Esophagus (tissue), 2 donors: Measurements from ENCODE around the gene MYOF. TPM values are rescaled to one million over a fixed set of nuclear protein-coding genes. Genes with fewer than 3 reads are reported as not detected.

ENCODE experiments used
- H3K27ac ChIP-seq, 2 donors: one replicate each; pipeline ENCODE4 v1.5.1; 2013; ENCODE audit warnings: low read depth in 2 of 2, mild to moderate bottlenecking in 2 of 2, inconsistent platforms in 1 of 2, low read length in 1 of 2, moderate library complexity in 1 of 2
- H3K27me3 ChIP-seq, 2 donors: one replicate each; pipeline ENCODE4 v1.6.1; 2013; ENCODE audit warnings: low read length in 2 of 2, control low read depth in 1 of 2, mild to moderate bottlenecking in 1 of 2; ENCODE audit not compliant: insufficient read depth in 2 of 2, control insufficient read depth in 1 of 2
- H3K36me3 ChIP-seq, 2 donors: one replicate each; pipeline ENCODE4 v1.6.1; 2013; ENCODE audit warnings: low read length in 1 of 2; ENCODE audit not compliant: control insufficient read depth in 2 of 2, insufficient read depth in 2 of 2
- H3K4me1 ChIP-seq, 2 donors: one replicate each; pipeline ENCODE4 v1.6.1; 2013; ENCODE audit warnings: low read length in 1 of 2; ENCODE audit not compliant: control insufficient read depth in 2 of 2, insufficient read depth in 2 of 2
- H3K4me3 ChIP-seq, 2 donors: one replicate each; pipeline ENCODE4 v1.5.1; 2013; ENCODE audit warnings: low read length in 2 of 2, mild to moderate bottlenecking in 2 of 2, low read depth in 1 of 2, moderate library complexity in 1 of 2
- H3K9me3 ChIP-seq, 2 donors: one replicate each; pipeline ENCODE4 v1.6.1; 2013; ENCODE audit warnings: mild to moderate bottlenecking in 2 of 2, low read depth in 1 of 2, low read length in 1 of 2, moderate library complexity in 1 of 2; ENCODE audit not compliant: control insufficient read depth in 2 of 2, insufficient read depth in 1 of 2
- WGBS, 2 donors: extraction: QIAGEN DNeasy Blood & Tissue Kit; methylation state at CpG; one replicate each; pipeline ENCODE4 v1.1.7; 2013; 5-methylcytosine and 5-hydroxymethylcytosine counted together
- polyA plus RNA-seq, 2 donors: library from polyadenylated mRNA; stranded (reverse); fragments of 200-250 nt; gene quantifications; one replicate each; pipeline ENCODE4 v1.2.3, GENCODE V29; 2013
- donor health status: healthy with polysubstance abuse.
- donor health status: Bipolar disorder and iron deficiency.

Gene MYOF
- polyA plus RNA-seq, 2 donors = 30.2 to 32.1 TPM

- peak overlapping the region; percentile 96 to 100 for H3K27ac ChIP-seq
- peaks cover 3 to 20% of the 10 kb centered on the region in 2 donors for H3K4me1 ChIP-seq
- H3K9me3 ChIP-seq = no peaks in the 10 kb centered on the region
- no peaks in the 10 kb centered on the region for H3K27me3 ChIP-seq
- 15 to 37% methylated on average over 18 of the region's 18 CpGs for WGBS, 2 donors
- no peaks in the 10 kb centered on the region for H3K36me3 ChIP-seq
- H3K4me3 ChIP-seq = peak overlapping the region in 1 of 2 donors; percentile 11
These were observed 44.8 kb downstream of the MYOF start for GRCh38 chr10:93437086-93437945.

GRCh38 chr10:93436591-93437085, 45.5 kb downstream of the MYOF start:
- H3K4me1 ChIP-seq = peaks cover 3 to 20% of the 10 kb centered on the region in 2 donors
- no peaks in the 10 kb centered on the region for H3K36me3 ChIP-seq
- H3K4me3 ChIP-seq = no peak overlapping the region
- WGBS, 2 donors = 19 to 41% methylated on average over 4 of the region's 4 CpGs
- H3K9me3 ChIP-seq = no peaks in the 10 kb centered on the region
- H3K27ac ChIP-seq = peak overlapping the region; percentile 88 to 96
- H3K27me3 ChIP-seq = no peaks in the 10 kb centered on the region

- Histone ChIP-seq H3K4me1 (peaks cover 3 to 20% of the 10 kb centered on the region in 2 donors), H3K36me3 (no peaks in the 10 kb centered on the region), H3K4me3 (no peak overlapping the region), H3K9me3 (no peaks in the 10 kb centered on the region), H3K27ac (peak overlapping the region; percentile 66 to 87), H3K27me3 (no peaks in the 10 kb centered on the region)
- 52 to 63% methylated on average over 5 of the region's 5 CpGs for WGBS, 2 donors
These were observed 46.3 kb downstream of the MYOF start for GRCh38 chr10:93435621-93436397.

GRCh38 chr10:93434991-93435491, 47.1 kb downstream of the MYOF start:
- WGBS, 2 donors = 35 to 62% methylated on average over 6 of the region's 6 CpGs
- H3K4me1 ChIP-seq = peaks cover 3 to 20% of the 10 kb centered on the region in 2 donors
- H3K36me3 ChIP-seq = no peaks in the 10 kb centered on the region

GRCh38 chr10:93431361-93431760, 50.8 kb downstream of the MYOF start:
- 78 to 89% methylated on average over 4 of the region's 4 CpGs for WGBS, 2 donors

More at GRCh38 chr10:93434991-93435491, 47.1 kb downstream of the MYOF start:
- Histone ChIP-seq H3K27me3 (no peaks in the 10 kb centered on the region), H3K9me3 (no peaks in the 10 kb centered on the region), H3K27ac (peak overlapping the region; percentile 66 to 78), H3K4me3 (no peak overlapping the region)

GRCh38 chr10:93425861-93426260, 56.3 kb downstream of the MYOF start:
- Histone ChIP-seq H3K27me3 (no peaks in the 10 kb centered on the region), H3K36me3 (peaks cover 0 to 9% of the 10 kb centered on the region in 2 donors), H3K4me1 (peaks cover 5 to 11% of the 10 kb centered on the region in 2 donors), H3K27ac (peak overlapping the region; percentile 38 to 86), H3K4me3 (no peak overlapping the region), H3K9me3 (no peaks in the 10 kb centered on the region)
- 87 to 92% methylated on average over 6 of the region's 6 CpGs for WGBS, 2 donors

More at GRCh38 chr10:93431361-93431760, 50.8 kb downstream of the MYOF start:
- H3K36me3 ChIP-seq = no peaks in the 10 kb centered on the region
- peaks cover 0 to 4% of the 10 kb centered on the region in 2 donors for H3K4me1 ChIP-seq
- no peak overlapping the region for H3K4me3 ChIP-seq
- no peaks in the 10 kb centered on the region for H3K9me3 ChIP-seq
- H3K27ac ChIP-seq = no peak overlapping the region
- no peaks in the 10 kb centered on the region for H3K27me3 ChIP-seq

GRCh38 chr10:93422118-93422517, 60.0 kb downstream of the MYOF start:
- WGBS, 2 donors = 48 to 60% methylated on average over 4 of the region's 4 CpGs
- peaks cover 5 to 7% of the 10 kb centered on the region in 2 donors for H3K4me1 ChIP-seq

GRCh38 chr10:93420944-93421825, 60.9 kb downstream of the MYOF start:
- no peak overlapping the region for H3K4me3 ChIP-seq

More at GRCh38 chr10:93422118-93422517, 60.0 kb downstream of the MYOF start:
- H3K27me3 ChIP-seq = no peaks in the 10 kb centered on the region
- H3K4me3 ChIP-seq = no peak overlapping the region
- H3K9me3 ChIP-seq = no peaks in the 10 kb centered on the region
- H3K27ac ChIP-seq = peak overlapping the region; percentile 63 to 78
- peaks cover 0 to 12% of the 10 kb centered on the region in 2 donors for H3K36me3 ChIP-seq

More at GRCh38 chr10:93420944-93421825, 60.9 kb downstream of the MYOF start:
- Histone ChIP-seq H3K36me3 (peaks cover 0 to 12% of the 10 kb centered on the region in 2 donors), H3K27ac (peak overlapping the region; percentile 53 to 66), H3K4me1 (peaks cover 5 to 6% of the 10 kb centered on the region in 2 donors), H3K9me3 (no peaks in the 10 kb centered on the region), H3K27me3 (no peaks in the 10 kb centered on the region)
- WGBS, 2 donors = 52 to 62% methylated on average over 6 of the region's 6 CpGs
